Upper lobe of right lung (tissue), 1 donor: Measurements from ENCODE around the gene TUBGCP3. TPM values are rescaled to one million over a fixed set of nuclear protein-coding genes. Genes with fewer than 3 reads are reported as not detected.

ENCODE experiments used
- ATAC-seq: fragments of 200-7000 bp; cut with Tn5 transposase; one replicate; pipeline ENCODE4 v1.9.1; 2020; ENCODE audit warnings: mild to moderate bottlenecking, moderate library complexity
- DNase-seq: peaks from one replicate; pipeline ENCODE4 v3.0.0-alpha.2; 2020
- H3K27ac ChIP-seq: fragments of 200-600 bp; one replicate; pipeline ENCODE4 v1.8.0; 2022
- H3K27me3 ChIP-seq: fragments of 200-600 bp; one replicate; pipeline ENCODE4 v1.8.0; 2022; ENCODE audit warnings: mild to moderate bottlenecking
- H3K36me3 ChIP-seq: fragments of 200-600 bp; one replicate; pipeline ENCODE4 v1.8.0; 2022
- H3K4me1 ChIP-seq: fragments of 200-600 bp; one replicate; pipeline ENCODE4 v1.8.0; 2022
- H3K4me3 ChIP-seq: fragments of 200-600 bp; one replicate; pipeline ENCODE4 v1.8.0; 2022; ENCODE audit warnings: mild to moderate bottlenecking
- H3K9me3 ChIP-seq: fragments of 200-600 bp; one replicate; pipeline ENCODE4 v1.8.0; 2022
- CTCF ChIP-seq: fragments of 200-600 bp; IDR thresholded peaks from one replicate; pipeline ENCODE4 v1.8.0; 2022; ENCODE audit warnings: antibody characterized with exemption
- intact Hi-C: fragments of 100-400 bp; cut with DNase I; formaldehyde crosslinking; loops from one replicate; pipeline ENCODE4 v1.11.0; 2022
- total RNA-seq: library from RNA; stranded (reverse); fragmentation: NEBNext Ultra II Directional; extraction: Animal tissue kit (Norgen Biotek cat#: 25700); gene quantifications from one replicate; pipeline ENCODE4 v1.2.1, GENCODE V29; 2021
- donor health status: DM: no; HTN: yes; CAD: no; lungs with severe emphysema.

TUBGCP3 gene
- total RNA-seq, 1 donor from 2014 or later: 33.9 TPM

GRCh38 chr13:112451512-112452379, 136.2 kb downstream of the TUBGCP3 start:
- Histone ChIP-seq H3K4me3 (no peak overlapping the region), H3K4me1 (no peaks in the 10 kb centered on the region), H3K36me3 (no peaks in the 10 kb centered on the region), H3K9me3 (no peaks in the 10 kb centered on the region), H3K27ac (no peak overlapping the region), H3K27me3 (peaks cover 7% of the 10 kb centered on the region)
- TF ChIP-seq CTCF: no peak
- intact Hi-C loops: no loop called here
- ATAC-seq (no peak), DNase-seq (no peak)

DNA sequence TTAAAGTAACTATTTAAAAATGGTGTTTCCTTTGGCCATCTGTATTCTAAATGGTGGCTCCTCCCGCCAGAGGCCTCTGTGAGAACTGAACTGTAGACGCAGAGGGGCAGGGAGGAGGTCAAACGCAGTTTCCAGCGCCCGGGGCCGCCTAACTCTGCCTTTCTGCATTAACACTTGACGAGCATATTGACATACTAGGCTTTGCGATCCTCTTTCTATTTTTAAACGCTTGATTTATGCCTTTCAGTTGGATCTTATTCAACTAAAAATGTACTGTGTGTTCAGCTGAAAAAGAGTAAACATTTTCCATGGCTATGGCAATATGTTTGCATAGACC, 137.1 kb downstream of the TUBGCP3 start:
- H3K9me3 ChIP-seq: no peaks in the 10 kb centered on the region
- no peak for ATAC-seq
- H3K36me3 ChIP-seq: no peaks in the 10 kb centered on the region
- TF ChIP-seq CTCF: no peak
- intact Hi-C loops: no loop called here
- H3K27ac ChIP-seq: no peak overlapping the region
- DNase-seq: no peak
- H3K4me3 ChIP-seq: no peak overlapping the region
- H3K4me1 ChIP-seq: no peaks in the 10 kb centered on the region
- peaks cover 7% of the 10 kb centered on the region for H3K27me3 ChIP-seq

DNA sequence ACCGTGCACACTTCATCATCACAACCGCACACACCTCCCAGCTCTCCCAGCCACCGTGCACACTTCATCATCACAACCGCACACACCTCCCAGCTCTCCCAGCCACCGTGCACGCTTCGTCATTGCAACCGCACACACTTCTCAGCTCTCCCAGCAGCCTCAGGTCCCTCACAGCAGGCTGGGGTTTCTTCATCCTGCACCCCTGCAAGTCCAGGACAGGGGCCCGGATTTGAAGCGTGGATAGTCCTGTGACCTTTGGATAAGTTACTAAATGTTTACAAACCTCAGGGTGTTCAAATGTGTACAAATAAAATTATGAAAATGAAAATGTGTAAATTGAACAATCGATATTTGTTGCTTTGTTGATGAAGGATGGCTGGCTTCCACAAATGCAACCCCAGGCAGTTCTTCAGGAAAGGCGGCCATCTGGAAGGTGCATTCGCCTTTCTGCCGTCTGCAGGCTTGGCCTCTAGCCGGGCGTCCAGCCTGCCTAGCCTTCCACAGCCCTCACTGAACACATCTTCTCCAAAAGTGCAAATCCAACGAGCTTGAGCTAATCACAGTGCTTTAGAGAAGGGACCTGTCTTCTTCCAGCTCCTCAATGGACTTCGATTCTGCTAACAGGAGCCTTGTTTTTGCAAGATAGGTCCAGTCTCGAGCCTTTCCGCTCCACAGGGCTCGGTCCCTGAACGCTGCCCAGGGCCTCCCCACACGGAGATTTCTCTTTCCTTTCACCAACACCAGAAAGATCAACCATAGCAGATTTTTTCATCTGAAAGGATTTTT, 137.6 kb downstream of the TUBGCP3 start:
- no peaks in the 10 kb centered on the region for H3K9me3 ChIP-seq
- DNase-seq (no peak), ATAC-seq (no peak)
- intact Hi-C loops: no loop called here
- TF ChIP-seq CTCF: no peak
- H3K36me3 ChIP-seq: no peaks in the 10 kb centered on the region
- H3K4me3 ChIP-seq: no peak overlapping the region
- no peak overlapping the region for H3K27ac ChIP-seq
- no peaks in the 10 kb centered on the region for H3K4me1 ChIP-seq
- peaks cover 8% of the 10 kb centered on the region for H3K27me3 ChIP-seq

DNA sequence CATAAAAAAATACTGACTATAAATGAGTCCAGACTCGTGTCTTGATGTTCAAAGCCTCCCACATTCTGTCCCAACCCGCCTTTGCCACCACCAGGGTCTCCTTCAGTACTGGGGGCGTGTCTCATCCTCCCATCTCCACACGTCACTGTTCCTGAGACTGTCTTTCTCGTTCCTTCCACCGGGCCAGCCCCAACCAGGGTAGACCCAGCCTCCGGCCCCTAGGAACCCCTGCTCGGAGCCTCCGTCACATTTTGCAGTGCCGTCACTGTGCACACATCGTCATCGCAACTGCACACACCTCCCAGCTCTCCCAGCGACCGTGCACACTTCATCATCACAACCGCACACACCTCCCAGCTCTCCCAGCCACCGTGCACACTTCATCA, 138.4 kb downstream of the TUBGCP3 start:
- Histone ChIP-seq H3K27me3 (peaks cover 15% of the 10 kb centered on the region), H3K9me3 (no peaks in the 10 kb centered on the region), H3K27ac (no peak overlapping the region), H3K4me3 (no peak overlapping the region), H3K36me3 (no peaks in the 10 kb centered on the region), H3K4me1 (no peaks in the 10 kb centered on the region)
- ATAC-seq: no peak
- TF ChIP-seq CTCF: no peak
- intact Hi-C loops: no loop called here
- no peak for DNase-seq

DNA sequence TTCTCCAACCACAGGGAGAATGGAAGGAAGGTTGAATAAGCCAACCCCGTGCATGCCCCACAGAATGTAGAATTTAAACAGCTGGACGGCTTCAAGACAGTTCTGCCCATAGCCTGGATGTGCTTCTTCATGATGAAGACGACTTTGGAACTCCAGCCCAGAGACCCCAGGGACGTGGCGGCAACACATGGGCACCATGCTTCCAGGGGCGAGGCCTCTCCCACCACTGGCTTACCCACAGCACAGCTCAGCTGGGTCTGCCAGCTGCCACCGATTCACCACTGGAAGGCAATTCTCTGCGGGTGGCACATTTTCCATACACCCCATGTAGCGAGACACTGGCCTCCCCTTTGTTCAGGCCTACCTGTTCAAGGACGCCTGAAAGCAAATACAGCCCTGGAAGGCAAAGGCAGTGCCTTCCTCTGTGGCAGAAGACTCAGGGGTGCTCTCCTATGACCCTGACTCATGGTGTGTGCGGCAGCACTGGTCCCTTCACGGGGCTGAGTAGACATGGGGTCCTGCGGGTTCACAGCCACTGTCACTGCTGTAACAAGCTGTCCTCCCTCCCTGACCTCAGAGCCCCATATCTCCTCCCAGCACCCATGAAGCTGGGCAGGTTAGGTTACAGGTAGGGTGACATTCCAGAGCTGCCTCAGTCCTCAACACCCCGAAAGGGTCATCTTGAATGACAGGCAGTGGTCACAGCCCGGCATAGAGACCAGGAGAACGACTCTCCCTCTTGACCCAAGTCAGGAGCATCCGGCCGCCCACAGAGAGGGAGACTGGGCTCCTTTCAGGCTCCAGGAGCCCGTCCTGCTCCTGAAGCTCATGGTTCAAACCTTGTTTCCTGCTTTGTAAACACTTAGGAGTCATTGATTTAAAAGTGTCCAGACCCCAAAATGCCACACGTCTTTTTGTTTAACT, 139.1 kb downstream of the TUBGCP3 start:
- ATAC-seq (no peak), DNase-seq (no peak)
- Histone ChIP-seq H3K4me3 (no peak overlapping the region), H3K36me3 (no peaks in the 10 kb centered on the region), H3K27ac (no peak overlapping the region), H3K27me3 (peaks cover 14% of the 10 kb centered on the region), H3K4me1 (no peaks in the 10 kb centered on the region), H3K9me3 (no peaks in the 10 kb centered on the region)
- intact Hi-C loops: no loop called here
- no peak for TF ChIP-seq CTCF
